Esophagus muscularis mucosa (tissue), 4 donors: Measurements from ENCODE around the gene RETN. TPM values are rescaled to one million over a fixed set of nuclear protein-coding genes. Genes with fewer than 3 reads are reported as not detected.

Experiments
- DNase-seq: peaks from one replicate; pipeline ENCODE4 v3.0.0-alpha.2; 2017; ENCODE audit errors: extremely low spot score
- H3K27ac ChIP-seq, 4 donors: fragments of 200-600 bp; sonication (generic); replicated peaks in 1 of 4; 1 replicate in 3 of 4; 2 replicates in 1 of 4; pipeline ENCODE4 v1.5.1; 2016 to 2019; ENCODE audit warnings: mild to moderate bottlenecking in 1 of 4
- H3K27me3 ChIP-seq, 4 donors: fragments of 200-600 bp; sonication (generic); one replicate each; pipeline versions ENCODE4 v1.5.1 to v1.6.0; 2016 to 2019
- H3K36me3 ChIP-seq, 4 donors: fragments of 200-600 bp; sonication (generic); one replicate each; pipeline ENCODE4 v1.5.1; 2016 to 2019
- H3K4me1 ChIP-seq, 4 donors: fragments of 200-600 bp; sonication (generic); one replicate each; pipeline ENCODE4 v1.5.1; 2016 to 2019
- H3K4me3 ChIP-seq, 4 donors: fragments of 200-600 bp; sonication (generic); 1 replicate in 2 of 4; 2 replicates in 2 of 4; pipeline ENCODE4 v1.5.1; 2016 to 2019; ENCODE audit warnings: mild to moderate bottlenecking in 4 of 4, moderate library complexity in 1 of 4
- H3K9me3 ChIP-seq, 4 donors: fragments of 200-600 bp; sonication (generic); 1 replicate in 3 of 4; 2 replicates in 1 of 4; pipeline ENCODE4 v1.5.1; 2016 to 2019
- CTCF ChIP-seq, 3 experiments: fragments of 200-600 bp in 2 of 3; fragments of 450-650 bp in 1 of 3; sonication (generic) in 2 of 3; IDR thresholded peaks; one replicate each; pipeline ENCODE4 v1.5.1; 2017 to 2019; ENCODE audit warnings: antibody characterized with exemption in 3 of 3, mild to moderate bottlenecking in 2 of 3, moderate library complexity in 1 of 3
- EP300 ChIP-seq: sonication (generic); formaldehyde crosslinking; IDR thresholded peaks from one replicate; pipeline ENCODE4 v1.6.1; 2017; ENCODE audit warnings: antibody characterized with exemption
- POLR2A ChIP-seq: fragments of 450-650 bp; IDR thresholded peaks from one replicate; pipeline ENCODE4 v1.6.1; 2017; ENCODE audit warnings: antibody characterized with exemption, moderate library complexity, mild to moderate bottlenecking, low read depth
- POLR2AphosphoS5 ChIP-seq, 2 donors: sonication (generic); formaldehyde crosslinking; IDR thresholded peaks; one replicate each; pipeline ENCODE4 v1.6.1; 2017; ENCODE audit warnings: antibody characterized with exemption in 2 of 2
- WGBS: methylation state at CpG from one replicate; pipeline ENCODE4 v1.1.5; 2018; 5-methylcytosine and 5-hydroxymethylcytosine counted together
- intact Hi-C: fragments of 100-400 bp; cut with DNase I; formaldehyde crosslinking; loops from one replicate; pipeline ENCODE4 v1.15.1; 2023
- total RNA-seq, 4 donors: library from RNA; depleted of rRNA; stranded (reverse); fragments of >200 nt; gene quantifications; one replicate each; pipeline versions ENCODE4 v1.1.0 to v1.2.1, GENCODE V29; 2016

Gene RETN
- total RNA-seq, 4 donors from 2014 or later = 1.3 TPM; not detected in 3

- intact Hi-C loops = no loop called here
- no CpG with 5 or more reads among the region's 26 CpGs for WGBS
These were observed 21.7 kb upstream of the RETN start for GRCh38 chr19:7647156-7647555.

GRCh38 chr19:7648265-7649014 lies 20.4 kb upstream of the RETN start:
- H3K27ac ChIP-seq = no peak overlapping the region
- 82% methylated on average over 11 of the region's 15 CpGs for WGBS
- intact Hi-C loops = no loop called here

More at GRCh38 chr19:7647156-7647555, 21.7 kb upstream of the RETN start:
- peaks cover 0 to 5% (median 2%) of the 10 kb centered on the region in 4 donors for H3K4me1 ChIP-seq
- DNase-seq = no peak
- H3K27me3 ChIP-seq = peaks cover 0 to 84% (median 2%) of the 10 kb centered on the region in 4 donors
- H3K36me3 ChIP-seq = no peaks in the 10 kb centered on the region
- H3K27ac ChIP-seq = no peak overlapping the region
- no peak for TF ChIP-seq POLR2A
- no peak for TF ChIP-seq CTCF (IDR thresholded peaks at IDR 0.05)
- no peak for TF ChIP-seq POLR2AphosphoS5 (IDR thresholded peaks at IDR 0.05)
- TF ChIP-seq EP300 = no peak
- H3K4me3 ChIP-seq = no peak overlapping the region
- H3K9me3 ChIP-seq = no peaks in the 10 kb centered on the region

GRCh38 chr19:7650148-7650547 lies 18.7 kb upstream of the RETN start:
- intact Hi-C loops = no loop called here
- Histone ChIP-seq H3K9me3 (no peaks in the 10 kb centered on the region), H3K4me1 (peaks cover 0 to 8% (median 6%) of the 10 kb centered on the region in 4 donors), H3K36me3 (no peaks in the 10 kb centered on the region), H3K4me3 (no peak overlapping the region), H3K27me3 (peaks cover 0 to 62% (median under 1%) of the 10 kb centered on the region in 4 donors), H3K27ac (no peak overlapping the region)
- 38% methylated on average over 2 of the region's 2 CpGs for WGBS
- TF ChIP-seq CTCF (IDR thresholded peaks at IDR 0.05) = no peak
- no peak for TF ChIP-seq POLR2A
- TF ChIP-seq POLR2AphosphoS5 (IDR thresholded peaks at IDR 0.05) = no peak
- TF ChIP-seq EP300 = no peak
- no peak for DNase-seq

More at GRCh38 chr19:7648265-7649014, 20.4 kb upstream of the RETN start:
- Histone ChIP-seq H3K4me1 (peaks cover 0 to 8% (median 6%) of the 10 kb centered on the region in 4 donors), H3K27me3 (peaks cover 0 to 77% (median 2%) of the 10 kb centered on the region in 4 donors), H3K36me3 (no peaks in the 10 kb centered on the region), H3K9me3 (no peaks in the 10 kb centered on the region), H3K4me3 (no peak overlapping the region)
- no peak for TF ChIP-seq CTCF (IDR thresholded peaks at IDR 0.05)
- TF ChIP-seq POLR2A = no peak
- no peak for TF ChIP-seq POLR2AphosphoS5 (IDR thresholded peaks at IDR 0.05)
- no peak for TF ChIP-seq EP300
- DNase-seq = no peak

- peak in 1 of 2 donors; percentile 56 for TF ChIP-seq POLR2AphosphoS5 (IDR thresholded peaks at IDR 0.05)
- TF ChIP-seq EP300 = no peak
- peak in 2 of 3 experiments; percentile 95 to 98 for TF ChIP-seq CTCF (IDR thresholded peaks at IDR 0.05)
- TF ChIP-seq POLR2A = no peak
- no peaks in the 10 kb centered on the region for H3K9me3 ChIP-seq
- peaks cover 0 to 8% (median 6%) of the 10 kb centered on the region in 4 donors for H3K4me1 ChIP-seq
- H3K27me3 ChIP-seq = peaks cover 0 to 44% (median 0%) of the 10 kb centered on the region in 4 donors
- intact Hi-C loops = loop anchor here (1.0 to 2.0 kb wide), 2 partner anchors 29 to 145 kb away; no protein-coding TSS in a partner anchor
- peak overlapping the region; percentile 25 to 39 (median 28) for H3K4me3 ChIP-seq
- H3K36me3 ChIP-seq = no peaks in the 10 kb centered on the region
- 6% methylated on average over 28 of the region's 28 CpGs for WGBS
- peak; percentile 97 for DNase-seq
- no peak overlapping the region for H3K27ac ChIP-seq
These were observed 16.7 kb upstream of the RETN start for GRCh38 chr19:7652061-7652641.
